ENCODE data around the gene CACNA1B.

Gene CACNA1B

GRCh38 chr9:137969685-137970084 is 92.1 kb downstream of the CACNA1B start:
- DNase-seq: no peak

- DNase-seq: no peak
These were observed 92.5 kb downstream of the CACNA1B start for GRCh38 chr9:137970098-137970497.

DNA sequence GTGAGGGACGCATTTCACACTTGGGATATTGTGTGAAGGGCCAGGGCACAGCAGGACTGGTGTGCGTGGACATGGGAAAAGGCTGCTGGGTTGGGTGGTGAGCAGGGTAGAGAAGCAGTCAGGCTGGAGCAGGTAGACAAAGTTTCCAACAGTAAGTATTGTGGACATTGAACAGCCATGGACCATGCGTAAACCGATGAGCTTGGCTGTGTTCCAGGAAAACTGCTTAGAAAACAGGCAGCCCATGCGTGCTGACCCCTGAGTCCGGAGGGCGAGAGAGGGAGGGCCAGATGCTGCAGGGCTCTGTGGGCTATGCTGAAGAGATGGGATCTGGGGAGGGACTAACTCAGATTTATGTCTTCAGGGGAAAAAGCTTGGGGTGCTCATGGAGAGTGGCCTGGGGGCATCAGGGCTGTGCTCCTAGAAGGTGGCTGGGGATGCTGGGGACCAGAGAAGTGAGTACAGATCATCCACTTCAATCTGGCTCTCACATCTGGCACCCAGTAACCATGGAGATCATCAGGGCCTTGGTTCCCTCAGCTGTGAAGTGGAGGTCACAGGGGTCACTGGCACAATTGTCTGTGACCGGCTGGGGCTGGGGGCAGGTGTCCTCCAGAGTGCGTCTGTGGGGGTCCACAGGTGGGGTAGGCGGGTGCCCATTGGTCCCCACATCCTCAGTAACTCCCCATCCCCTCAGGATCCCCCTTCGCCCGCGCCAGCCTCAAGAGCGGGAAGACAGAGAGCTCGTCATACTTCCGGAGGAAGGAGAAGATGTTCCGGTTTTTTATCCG is 93.3 kb downstream of the CACNA1B start:
- no peak for DNase-seq

- no peak for DNase-seq
These were observed 94.0 kb downstream of the CACNA1B start for GRCh38 chr9:137971477-137972138.

DNA sequence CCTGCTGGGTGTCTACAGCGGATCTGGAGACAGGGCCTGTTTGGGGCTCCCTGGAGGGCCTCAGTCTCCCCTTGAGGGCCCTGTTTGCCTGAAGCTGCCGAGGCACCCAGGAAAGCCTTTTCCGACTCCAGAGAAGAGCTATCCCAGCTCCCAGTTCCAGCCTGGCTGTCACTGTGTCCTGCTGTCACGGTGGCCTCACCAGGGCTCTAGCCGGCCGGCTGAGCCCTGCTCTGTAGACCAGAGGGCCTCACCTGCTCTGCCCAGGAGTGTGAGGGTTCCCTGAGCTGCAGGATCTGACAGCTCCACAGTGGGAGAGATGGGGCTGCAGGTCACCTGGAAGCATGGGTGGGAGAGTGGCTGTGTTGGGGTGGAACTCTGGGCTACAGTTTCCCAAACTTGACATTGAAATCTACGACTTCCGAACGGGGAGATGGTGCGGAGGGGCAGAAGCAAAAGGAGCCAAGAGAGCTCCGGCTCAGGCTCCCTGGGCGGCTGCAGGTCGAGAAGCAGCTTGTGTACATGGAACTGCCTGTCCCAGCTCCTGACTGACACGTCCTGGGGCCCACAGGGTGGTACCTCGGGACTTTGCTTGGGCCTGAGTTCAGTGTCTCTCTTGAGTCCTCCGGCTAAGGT is 94.9 kb downstream of the CACNA1B start:
- DNase-seq: no peak

- DNase-seq: no peak
These were observed 95.4 kb downstream of the CACNA1B start for GRCh38 chr9:137972988-137973470.

- DNase-seq: no peak
These were observed 96.3 kb downstream of the CACNA1B start for GRCh38 chr9:137973829-137974416.

DNA sequence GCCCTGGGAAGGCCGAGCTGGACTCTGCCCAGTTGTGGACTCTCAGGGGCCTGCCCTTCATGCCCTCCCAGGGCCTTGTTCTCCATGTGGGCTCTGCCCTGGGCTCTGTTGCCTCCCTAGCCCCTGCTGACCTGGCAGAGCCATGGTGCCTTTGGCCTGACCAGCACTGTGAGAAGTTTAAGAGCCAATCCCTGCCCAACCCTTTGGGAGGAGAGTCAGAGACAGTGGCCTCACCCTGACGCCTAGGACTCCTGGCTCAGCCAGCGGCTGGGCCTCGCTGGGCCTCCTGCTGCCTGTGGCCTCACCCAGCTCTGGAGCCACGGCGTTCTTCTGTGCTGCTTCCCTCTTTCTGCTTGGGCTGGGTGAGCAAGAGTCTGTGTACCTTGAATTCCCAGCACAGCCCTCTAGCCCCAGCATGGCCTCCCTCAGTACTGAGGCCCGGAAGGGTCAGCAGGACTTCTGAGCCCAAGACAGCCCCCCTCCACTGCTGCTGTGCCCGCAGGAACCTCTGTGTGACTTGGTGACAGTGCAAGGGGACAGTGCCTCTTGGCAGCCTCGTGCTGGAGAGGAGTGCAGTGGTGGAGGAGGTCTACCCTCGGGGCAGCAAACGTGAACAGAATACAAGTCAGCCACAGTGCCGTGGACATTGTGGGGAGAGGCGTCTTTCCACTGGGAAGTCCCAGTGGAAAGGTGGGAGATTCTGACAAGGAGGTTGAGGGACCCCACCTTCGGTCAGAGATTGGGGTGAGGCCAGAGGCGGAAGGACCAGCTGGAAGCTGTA is 97.4 kb downstream of the CACNA1B start:
- DNase-seq: no peak

GRCh38 chr9:137975527-137975913 is 97.9 kb downstream of the CACNA1B start:
- no peak for DNase-seq

- no peak for DNase-seq
These were observed 98.5 kb downstream of the CACNA1B start for GRCh38 chr9:137975936-137976565.

GRCh38 chr9:137977571-137978261 is 100.1 kb downstream of the CACNA1B start:
- no peak for DNase-seq

- no peak for DNase-seq
These were observed 100.7 kb downstream of the CACNA1B start for GRCh38 chr9:137978262-137978714.

GRCh38 chr9:137982200-137982599 is 104.6 kb downstream of the CACNA1B start:
- DNase-seq: no peak

GRCh38 chr9:137984005-137984404 is 106.4 kb downstream of the CACNA1B start:
- no peak for DNase-seq

DNA sequence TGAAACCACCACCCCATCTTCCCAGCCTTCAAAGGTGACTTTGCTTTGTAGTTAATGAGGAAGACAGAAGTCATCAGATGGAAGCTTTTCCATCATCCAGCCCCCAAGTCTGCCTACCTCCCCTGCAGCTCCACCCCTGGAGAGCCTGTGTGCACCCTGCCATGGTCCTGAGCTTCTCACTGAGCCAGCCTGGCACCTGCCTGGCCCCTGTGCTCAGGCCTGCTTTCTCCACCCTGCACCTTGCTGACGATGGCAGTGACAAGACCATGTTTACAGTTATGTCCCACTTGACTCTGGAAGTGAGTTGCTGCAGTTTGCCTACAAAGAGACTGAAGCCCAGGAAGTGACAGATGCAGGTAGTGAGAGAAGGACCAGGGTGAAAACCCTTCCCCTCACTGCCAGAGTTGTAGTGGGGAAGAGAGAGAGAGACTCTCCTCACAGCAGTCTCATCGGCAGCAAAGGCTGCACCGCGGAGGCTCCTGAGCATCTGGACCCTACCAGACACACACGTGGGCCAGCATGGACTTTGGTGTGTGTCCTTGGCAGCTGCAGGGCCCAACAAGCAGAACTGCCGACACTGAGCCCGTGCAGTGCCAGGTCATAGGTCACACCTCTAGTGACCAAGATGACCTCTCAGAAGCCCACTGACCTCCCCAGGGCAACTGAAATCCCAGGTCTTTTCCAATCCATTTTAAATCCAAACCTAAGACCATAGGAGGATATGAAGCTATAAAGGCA is 107.1 kb downstream of the CACNA1B start:
- DNase-seq: no peak

DNA sequence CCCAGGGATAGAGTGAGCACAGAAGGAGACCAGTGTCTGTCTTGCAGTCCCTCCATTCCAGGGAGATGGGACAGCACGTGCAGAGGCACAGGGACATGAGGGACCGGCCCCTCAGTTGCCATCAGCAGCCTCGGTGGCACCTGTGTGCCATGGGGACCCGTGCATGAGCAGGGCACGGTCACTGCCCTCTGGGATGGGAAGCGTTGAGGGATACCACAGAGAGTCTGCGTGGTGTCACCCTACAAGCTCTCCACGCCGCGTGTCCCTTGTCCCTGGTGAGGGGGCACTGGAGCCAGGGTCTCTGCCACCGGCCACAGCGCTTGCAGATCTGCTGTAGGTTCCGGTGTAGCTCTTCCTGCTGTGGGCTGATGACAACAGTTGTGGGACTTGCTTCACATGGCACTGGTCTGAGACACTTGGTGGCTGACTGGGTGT is 108.1 kb downstream of the CACNA1B start:
- DNase-seq: no peak

DNA sequence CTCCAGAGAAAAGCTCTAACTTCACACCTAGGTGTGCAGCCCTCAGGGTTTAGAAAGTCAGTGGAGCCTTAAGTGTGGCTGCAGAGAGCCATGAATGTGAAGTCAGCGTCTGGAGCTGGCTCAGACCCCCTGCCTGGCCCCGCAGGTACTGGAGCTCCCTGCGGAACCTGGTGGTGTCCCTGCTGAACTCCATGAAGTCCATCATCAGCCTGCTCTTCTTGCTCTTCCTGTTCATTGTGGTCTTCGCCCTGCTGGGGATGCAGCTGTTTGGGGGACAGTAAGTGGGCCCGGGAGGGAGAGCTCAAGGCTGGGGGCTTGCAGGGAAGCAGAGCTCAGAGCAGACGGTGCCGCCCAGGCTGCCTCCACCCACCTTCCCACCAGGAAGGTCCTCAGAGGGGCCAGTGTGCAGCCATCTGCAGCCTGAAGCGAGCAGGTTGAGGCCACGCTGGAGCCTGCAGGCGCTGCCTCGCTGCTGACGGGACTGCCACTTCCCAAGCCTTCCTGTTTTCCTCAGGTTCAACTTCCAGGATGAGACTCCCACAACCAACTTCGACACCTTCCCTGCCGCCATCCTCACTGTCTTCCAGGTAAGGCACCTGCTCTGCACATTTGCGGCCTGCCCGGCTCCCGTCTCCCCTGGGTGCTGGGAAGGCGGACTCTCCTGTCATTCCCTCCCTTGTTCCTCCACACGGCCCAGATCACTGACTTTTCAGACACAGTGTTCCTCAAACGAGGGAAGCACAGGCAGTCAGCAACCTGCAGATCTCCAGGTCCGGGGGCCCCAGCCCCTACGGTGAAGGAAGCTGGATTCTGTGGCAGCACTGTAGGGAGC is 108.9 kb downstream of the CACNA1B start:
- no peak for DNase-seq

GRCh38 chr9:137987244-137988030 is 109.9 kb downstream of the CACNA1B start:
- no peak for DNase-seq

DNA sequence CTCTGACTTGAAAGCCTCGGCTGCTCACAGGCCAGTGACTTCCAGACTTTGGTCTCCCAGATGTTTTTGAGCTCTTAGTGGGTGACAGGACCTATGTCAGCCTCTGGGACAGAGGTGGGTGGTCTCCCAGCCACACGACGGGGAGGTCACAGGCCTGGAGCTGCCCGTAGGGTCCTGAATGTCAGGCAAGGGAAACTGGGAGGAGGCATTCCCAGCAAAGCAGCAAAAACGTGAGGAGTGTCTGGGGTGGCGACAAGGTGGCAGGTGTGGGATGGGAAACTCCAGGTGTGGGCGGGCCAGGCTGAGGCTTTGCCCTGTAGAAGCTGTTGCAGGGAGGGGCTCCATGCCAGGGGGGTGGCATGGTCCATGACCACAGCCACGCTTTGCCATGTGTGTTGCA is 110.5 kb downstream of the CACNA1B start:
- no peak for DNase-seq
